ENCODE measurements around the gene ARHGEF17. TPM values are rescaled to one million over a fixed set of nuclear protein-coding genes. Genes with fewer than 3 reads are reported as not detected.

The ARHGEF17 gene
- total RNA-seq, 1 experiment from 2014 or later, result 19.9 TPM

- DNase-seq (ENCODE audit: low spot score), result no peak
- in situ Hi-C loops (cut with HindIII; ENCODE audit: low sequenced_read_pairs), result no loop called here
Observed at GRCh38 chr11:73396251-73396930, 88.3 kb downstream of the ARHGEF17 start.

- in situ Hi-C loops (cut with HindIII; ENCODE audit: low sequenced_read_pairs), result no loop called here
- no peak for DNase-seq (ENCODE audit: low spot score)
Observed at GRCh38 chr11:73396985-73397384, 88.9 kb downstream of the ARHGEF17 start.

- DNase-seq (ENCODE audit: low spot score), result no peak
Observed at GRCh38 chr11:73397468-73398131, 89.5 kb downstream of the ARHGEF17 start.

GRCh38 chr11:73398132-73398526 is 90.1 kb downstream of the ARHGEF17 start:
- in situ Hi-C loops (cut with HindIII; ENCODE audit: low sequenced_read_pairs), result no loop called here
- no peak for DNase-seq (ENCODE audit: low spot score)

More at GRCh38 chr11:73397468-73398131, 89.5 kb downstream of the ARHGEF17 start:
- in situ Hi-C loops (cut with HindIII; ENCODE audit: low sequenced_read_pairs), result no loop called here

GRCh38 chr11:73398721-73399120 is 90.6 kb downstream of the ARHGEF17 start:
- in situ Hi-C loops (cut with HindIII; ENCODE audit: low sequenced_read_pairs), result no loop called here
- DNase-seq (ENCODE audit: low spot score), result no peak

- no peak for DNase-seq (ENCODE audit: low spot score)
- in situ Hi-C loops (cut with HindIII; ENCODE audit: low sequenced_read_pairs), result no loop called here
Observed at GRCh38 chr11:73399159-73399590, 91.1 kb downstream of the ARHGEF17 start.

- in situ Hi-C loops (cut with HindIII; ENCODE audit: low sequenced_read_pairs), result no loop called here
- no peak for DNase-seq (ENCODE audit: low spot score)
Observed at GRCh38 chr11:73399636-73400035, 91.6 kb downstream of the ARHGEF17 start.

GRCh38 chr11:73400293-73400692 is 92.2 kb downstream of the ARHGEF17 start:
- in situ Hi-C loops (cut with HindIII; ENCODE audit: low sequenced_read_pairs), result no loop called here
- no peak for DNase-seq (ENCODE audit: low spot score)

- in situ Hi-C loops (cut with HindIII; ENCODE audit: low sequenced_read_pairs), result no loop called here
- DNase-seq (ENCODE audit: low spot score), result no peak
Observed at GRCh38 chr11:73401217-73401923, 93.3 kb downstream of the ARHGEF17 start.

- no peak for DNase-seq (ENCODE audit: low spot score)
- in situ Hi-C loops (cut with HindIII; ENCODE audit: low sequenced_read_pairs), result no loop called here
Observed at GRCh38 chr11:73401924-73402833, 94.1 kb downstream of the ARHGEF17 start.

GRCh38 chr11:73402834-73403185 is 94.7 kb downstream of the ARHGEF17 start:
- in situ Hi-C loops (cut with HindIII; ENCODE audit: low sequenced_read_pairs), result no loop called here
- no peak for DNase-seq (ENCODE audit: low spot score)

- DNase-seq (ENCODE audit: low spot score), result no peak
- in situ Hi-C loops (cut with HindIII; ENCODE audit: low sequenced_read_pairs), result no loop called here
Observed at GRCh38 chr11:73403541-73403940, 95.5 kb downstream of the ARHGEF17 start.

- in situ Hi-C loops (cut with HindIII; ENCODE audit: low sequenced_read_pairs), result no loop called here
- DNase-seq (ENCODE audit: low spot score), result peak; percentile 69
Observed at GRCh38 chr11:73404048-73404447, 96.0 kb downstream of the ARHGEF17 start.

GRCh38 chr11:73404506-73405145 is 96.5 kb downstream of the ARHGEF17 start:
- no peak for DNase-seq (ENCODE audit: low spot score)
- in situ Hi-C loops (cut with HindIII; ENCODE audit: low sequenced_read_pairs), result no loop called here

- in situ Hi-C loops (cut with HindIII; ENCODE audit: low sequenced_read_pairs), result no loop called here
- DNase-seq (ENCODE audit: low spot score), result no peak
Observed at GRCh38 chr11:73405146-73405510, 97.1 kb downstream of the ARHGEF17 start.

- DNase-seq (ENCODE audit: low spot score), result no peak
- in situ Hi-C loops (cut with HindIII; ENCODE audit: low sequenced_read_pairs), result no loop called here
Observed at GRCh38 chr11:73406131-73406530, 98.1 kb downstream of the ARHGEF17 start.

GRCh38 chr11:73406619-73407018 is 98.5 kb downstream of the ARHGEF17 start:
- no peak for DNase-seq (ENCODE audit: low spot score)
- in situ Hi-C loops (cut with HindIII; ENCODE audit: low sequenced_read_pairs), result no loop called here

- in situ Hi-C loops (cut with HindIII; ENCODE audit: low sequenced_read_pairs), result no loop called here
- DNase-seq (ENCODE audit: low spot score), result no peak
Observed at GRCh38 chr11:73409431-73409830, 101.4 kb downstream of the ARHGEF17 start.

GRCh38 chr11:73410627-73411026 is 102.6 kb downstream of the ARHGEF17 start:
- in situ Hi-C loops (cut with HindIII; ENCODE audit: low sequenced_read_pairs), result no loop called here
- DNase-seq (ENCODE audit: low spot score), result no peak
